IMR-90 (cell line): ENCODE data around the gene SBF2. TPM values are rescaled to one million over a fixed set of nuclear protein-coding genes. Genes with fewer than 3 reads are reported as not detected.
A peak's percentile ranks its signal among the peaks of the same experiment; 100 is the strongest.

Experiments
- ATAC-seq: fragments of 200-7000 bp; cut with Tn5 transposase; 2 replicates; pipeline ENCODE4 v1.9.1; 2020; ENCODE audit warnings: low read depth, mild to moderate bottlenecking, moderate library complexity
- BruUV-seq: library from RNA; stranded (reverse); fragments of 400-500 nt; replicated peaks from 2 replicates; lab custom pipeline; 2021; lab: Mats Ljungman, UMichigan
- CTCF ChIA-PET: fragments of 300-600 bp; formaldehyde crosslinking; extraction: SDS; loops from one replicate; lab custom pipeline; 2021; ENCODE audit warnings: antibody characterized with exemption; lab: Yijun Ruan, JAX
- POLR2A ChIA-PET: fragments of 300-600 bp; sonication (Branson Sonifier 250); formaldehyde crosslinking; loops from one replicate; lab custom pipeline; 2022; ENCODE audit warnings: antibody characterized with exemption; ENCODE audit not compliant: unreplicated experiment; lab: Charles Lee
- DNase-seq: peaks from one replicate; pipeline ENCODE4 v3.0.0; 2013
- H2AFZ ChIP-seq: replicated peaks from 2 replicates; pipeline ENCODE3; 2013; ENCODE audit warnings: low read length, mild to moderate bottlenecking; ENCODE audit not compliant: poor library complexity
- H2AK5ac ChIP-seq: 2 replicates; pipeline ENCODE4 v1.6.1; 2013; ENCODE audit warnings: low read depth, low read length, inconsistent platforms
- H2AK9ac ChIP-seq: replicated peaks from 2 replicates; pipeline ENCODE3; 2013; ENCODE audit warnings: mild to moderate bottlenecking, low read depth, low read length, moderate library complexity; ENCODE audit not compliant: poor library complexity
- H2BK120ac ChIP-seq: 2 replicates; pipeline ENCODE4 v1.6.1; 2013; ENCODE audit warnings: low read depth, low read length, inconsistent platforms
- H2BK15ac ChIP-seq: 3 replicates; pipeline ENCODE4 v1.6.1; 2013; ENCODE audit warnings: low read depth, low read length, inconsistent platforms
- H2BK20ac ChIP-seq: 2 replicates; pipeline ENCODE4 v1.6.1; 2013; ENCODE audit warnings: low read depth, mild to moderate bottlenecking, inconsistent platforms, low read length, moderate library complexity
- H2BK5ac ChIP-seq: 2 replicates; pipeline ENCODE4 v1.6.1; 2013; ENCODE audit warnings: mild to moderate bottlenecking, low read depth, low read length, inconsistent platforms; ENCODE audit not compliant: poor library complexity, severe bottlenecking
- H3K14ac ChIP-seq: replicated peaks from 2 replicates; pipeline ENCODE4 v1.6.1; 2013; ENCODE audit warnings: low read depth, low read length, inconsistent platforms
- H3K18ac ChIP-seq: 2 replicates; pipeline ENCODE4 v1.6.1; 2013; ENCODE audit warnings: low read depth, low read length, control low read depth
- H3K23ac ChIP-seq: 2 replicates; pipeline ENCODE4 v1.6.1; 2013; ENCODE audit warnings: low read depth, low read length, inconsistent platforms
- H3K27ac ChIP-seq: 2 replicates; pipeline ENCODE4 v1.5.1; 2013; ENCODE audit warnings: mild to moderate bottlenecking, control low read depth, low read length; ENCODE audit not compliant: insufficient read depth
- H3K27me3 ChIP-seq: 2 replicates; pipeline ENCODE4 v1.6.1; 2013; ENCODE audit warnings: low read length; ENCODE audit not compliant: control insufficient read depth, insufficient read depth
- H3K36me3 ChIP-seq: 2 replicates; pipeline ENCODE4 v1.6.1; 2013; ENCODE audit warnings: low read length, mixed read lengths; ENCODE audit not compliant: control insufficient read depth, insufficient read depth
- H3K4ac ChIP-seq: 2 replicates; pipeline ENCODE4 v1.6.1; 2013; ENCODE audit warnings: low read depth, low read length, inconsistent platforms
- H3K4me1 ChIP-seq: 2 replicates; pipeline ENCODE4 v1.6.1; 2013; ENCODE audit warnings: low read length, mixed read lengths; ENCODE audit not compliant: control insufficient read depth, insufficient read depth
- H3K4me2 ChIP-seq: 2 replicates; pipeline ENCODE4 v1.6.1; 2013; ENCODE audit warnings: low read depth, mild to moderate bottlenecking, control low read depth, low read length, moderate library complexity
- H3K4me3 ChIP-seq: 2 replicates; pipeline ENCODE4 v1.5.1; 2013; ENCODE audit warnings: low read depth, mild to moderate bottlenecking, control low read depth, low read length, moderate library complexity; ENCODE audit not compliant: insufficient read depth
- H3K56ac ChIP-seq: 2 replicates; pipeline ENCODE4 v1.6.1; 2013; ENCODE audit warnings: low read length, inconsistent platforms; ENCODE audit not compliant: insufficient read depth; ENCODE audit errors: extremely low read depth
- H3K79me1 ChIP-seq, 2 experiments: 2 replicates each; pipeline ENCODE4 v1.6.1; 2013; ENCODE audit warnings: low read length in 2 of 2, inconsistent platforms in 1 of 2, low read depth in 1 of 2
- H3K9ac ChIP-seq: 2 replicates; pipeline ENCODE4 v1.6.1; 2013; ENCODE audit warnings: low read depth, low read length, control low read depth
- H3K9me1 ChIP-seq: 2 replicates; pipeline ENCODE4 v1.6.1; 2013; ENCODE audit warnings: low read length, inconsistent platforms; ENCODE audit not compliant: insufficient read depth
- H3K9me3 ChIP-seq: 2 replicates; pipeline ENCODE4 v1.6.1; 2013; ENCODE audit warnings: low read length; ENCODE audit not compliant: control insufficient read depth, insufficient read depth
- H4K20me1 ChIP-seq: 2 replicates; pipeline ENCODE4 v1.6.1; 2013; ENCODE audit warnings: low read length, inconsistent platforms; ENCODE audit not compliant: insufficient read depth
- H4K5ac ChIP-seq: 2 replicates; pipeline ENCODE4 v1.6.1; 2013; ENCODE audit warnings: mild to moderate bottlenecking, low read depth, low read length, control low read depth
- H4K8ac ChIP-seq, 2 experiments: 2 replicates each; pipeline ENCODE4 v1.6.1; 2013; ENCODE audit warnings: low read depth in 2 of 2, low read length in 2 of 2, control low read depth in 1 of 2, inconsistent platforms in 1 of 2
- H4K91ac ChIP-seq: 2 replicates; pipeline ENCODE4 v1.6.1; 2013; ENCODE audit warnings: low read depth, low read length, inconsistent platforms; ENCODE audit not compliant: insufficient read depth
- BHLHE40 ChIP-seq: fragments of 150-350 bp; IDR thresholded peaks from 2 replicates; pipeline ENCODE4 v1.6.1; 2016; ENCODE audit warnings: mild to moderate bottlenecking, low read depth, low read length
- CHD1 ChIP-seq: IDR thresholded peaks from 2 replicates; pipeline ENCODE4 v1.6.1; 2012; ENCODE audit warnings: low read depth, low read length, improper control_type of control experiment
- CTCF ChIP-seq: conservative IDR thresholded peaks from 2 replicates; pipeline ENCODE4 v1.5.1; 2012; ENCODE audit warnings: mild to moderate bottlenecking, low read depth, low read length, improper control_type of control experiment
- FOS ChIP-seq: fragments of 150-350 bp; IDR thresholded peaks from 2 replicates; pipeline ENCODE4 v1.6.1; 2016; ENCODE audit warnings: low read depth, low read length
- MAFK ChIP-seq: IDR thresholded peaks from 2 replicates; pipeline ENCODE4 v1.6.1; 2012; ENCODE audit warnings: low read depth, low read length, improper control_type of control experiment
- MXI1 ChIP-seq: IDR thresholded peaks from 2 replicates; pipeline ENCODE4 v1.6.1; 2012; ENCODE audit warnings: low read depth, mild to moderate bottlenecking, low read length, moderate library complexity, borderline replicate concordance
- NFE2L2 ChIP-seq: fragments of 150-350 bp; IDR thresholded peaks from 2 replicates; pipeline ENCODE4 v1.6.1; 2016; ENCODE audit warnings: low read depth, mild to moderate bottlenecking, low read length
- POLR2A ChIP-seq: IDR thresholded peaks from 2 replicates; pipeline ENCODE4 v1.6.1; 2012; ENCODE audit warnings: mild to moderate bottlenecking, low read depth, low read length
- RAD21 ChIP-seq: IDR thresholded peaks from 2 replicates; pipeline ENCODE4 v1.6.1; 2012; ENCODE audit warnings: low read length, improper control_type of control experiment
- RCOR1 ChIP-seq: IDR thresholded peaks from 2 replicates; pipeline ENCODE4 v1.6.1; 2012; ENCODE audit warnings: mild to moderate bottlenecking, low read length, improper control_type of control experiment; ENCODE audit not compliant: insufficient replicate concordance
- RFX5 ChIP-seq: IDR thresholded peaks from 2 replicates; pipeline ENCODE4 v1.8.0; 2012; ENCODE audit warnings: low read depth, mild to moderate bottlenecking, low read length, moderate library complexity
- WGBS, 2 experiments: methylation state at CpG; one replicate each; pipeline versions ENCODE4 v1.1.5 to v1.1.7; 2013; ENCODE audit warnings: missing lambda C conversion rate in 2 of 2; ENCODE audit not compliant: insufficient read length in 1 of 2; ENCODE audit errors: extremely low coverage in 2 of 2; 5-methylcytosine and 5-hydroxymethylcytosine counted together
- dilution Hi-C: fragments of 300-500 bp; cut with HindIII; formaldehyde crosslinking; loops from one replicate; pipeline ENCODE4 v1.14.3; 2018; ENCODE audit warnings: low sequenced_read_pairs; ENCODE audit not compliant: unreplicated experiment
- in situ Hi-C: fragments of 300-500 bp; cut with MboI; formaldehyde crosslinking; loops from 3 replicates; pipeline ENCODE4 v1.14.3; 2019; ENCODE audit warnings: low sequenced_read_pairs, inconsistent platforms, mixed read lengths
- intact Hi-C: fragments of 100-400 bp; cut with micrococcal nuclease; formaldehyde crosslinking; loops from 2 replicates; pipeline ENCODE4 v1.10.0; 2022
- polyA plus RNA-seq, 3 experiments: library from polyadenylated mRNA; depleted of rRNA; stranded (reverse); fragments of >200 nt; gene quantifications; 2 replicates each; pipeline ENCODE4 v1.2.3, GENCODE V29; 2012; ENCODE audit warnings: low replicate concordance in 1 of 3
- total RNA-seq: library from RNA; depleted of rRNA; stranded (reverse); fragments of >200 nt; gene quantifications from 2 replicates; pipeline ENCODE4 v1.2.3, GENCODE V29; 2012

SBF2 gene
- total and polyA plus RNA-seq, 2 of the 4 experiments (the other 2 are of a cell fraction): 23.8 to 51.8 TPM

- no peak overlapping the region; a peak in 1 of 4 replicates for H4K8ac ChIP-seq
- H2AK9ac ChIP-seq: no peak overlapping the region
- no peak overlapping the region for H3K4me2 ChIP-seq
- no peak overlapping the region for H2BK120ac ChIP-seq
- H3K27me3 ChIP-seq: no peaks in the 10 kb centered on the region
- H4K20me1 ChIP-seq: no peaks in the 10 kb centered on the region
- H2AK5ac ChIP-seq: no peak overlapping the region
- ATAC-seq (no peak), DNase-seq (no peak)
- no peaks in the 10 kb centered on the region for H3K9me3 ChIP-seq
- H3K9ac ChIP-seq: no peak overlapping the region
- H3K79me1 ChIP-seq: peaks cover 0 to 17% of the 10 kb centered on the region in 2 experiments; a peak in 3 of 4 replicates
- POLR2A ChIA-PET: no interaction called here
- intact Hi-C loops: no loop called here
- dilution Hi-C loops: no loop called here
- H3K4me1 ChIP-seq: peaks cover 9% of the 10 kb centered on the region; the same call in 1 of the 2 replicates
- H2BK5ac ChIP-seq: no peak overlapping the region
- peak overlapping the region; percentile 59; the same call in 1 of the 2 replicates for H3K18ac ChIP-seq
- in situ Hi-C loops: no loop called here
- H3K23ac ChIP-seq: no peak overlapping the region
- CTCF ChIA-PET: interaction anchor here (0.9 kb wide), 1 partner anchor 30 kb away, joined by 4 read pairs; no protein-coding TSS in a partner anchor
- H2BK20ac ChIP-seq: no peak overlapping the region; the same call in 1 of the 2 replicates
- BruUV-seq: no TSS peak
- H3K14ac ChIP-seq: no peak overlapping the region
- no peak overlapping the region for H3K4me3 ChIP-seq
- H3K27ac ChIP-seq: no peak overlapping the region
- H3K4ac ChIP-seq: no peak overlapping the region
- H3K56ac ChIP-seq: no peak overlapping the region
- H4K91ac ChIP-seq: no peak overlapping the region
- H3K36me3 ChIP-seq: no peaks in the 10 kb centered on the region; the same call in 1 of the 2 replicates
- no peak overlapping the region for H2AFZ ChIP-seq
- peak overlapping the region; percentile 82; the same call in 1 of the 3 replicates for H2BK15ac ChIP-seq
- TF ChIP-seq BHLHE40: no peak
- TF ChIP-seq NFE2L2: no peak
- TF ChIP-seq CTCF: no peak
- TF ChIP-seq FOS: no peak
- no peak for TF ChIP-seq RFX5
- TF ChIP-seq MXI1: no peak
- TF ChIP-seq CHD1: no peak
- TF ChIP-seq MAFK: no peak
- TF ChIP-seq RAD21: no peak
- TF ChIP-seq RCOR1: no peak
- TF ChIP-seq POLR2A: no peak
- H3K9me1 ChIP-seq: no peaks in the 10 kb centered on the region; the same call in 1 of the 2 replicates
- WGBS, 2 experiments: no CpG with 5 or more reads among the region's 2 CpGs
- H4K5ac ChIP-seq: peak overlapping the region; percentile 58; the same call in 1 of the 2 replicates
Observed at GRCh38 chr11:10021563-10021962, 272.5 kb downstream of the SBF2 start.
